NCI-H1092 (cell line): Measurements from ENCODE around the gene LILRA5.
"Not testable (repeated sequence)": the region's sequence is repeated elsewhere in the genome, so short reads cannot be mapped to it uniquely, and the experiment has no call there.

Experiments used
- DNase-seq: peaks from one replicate; lab custom pipeline; 2025; lab: John Stamatoyannopoulos, UW

The LILRA5 gene

GRCh38 chr19:54302257-54302656 lies 10.7 kb downstream of the LILRA5 start:
- no peak for DNase-seq

- DNase-seq = no peak
Measured at GRCh38 chr19:54299515-54299914, 13.5 kb downstream of the LILRA5 start.

DNA sequence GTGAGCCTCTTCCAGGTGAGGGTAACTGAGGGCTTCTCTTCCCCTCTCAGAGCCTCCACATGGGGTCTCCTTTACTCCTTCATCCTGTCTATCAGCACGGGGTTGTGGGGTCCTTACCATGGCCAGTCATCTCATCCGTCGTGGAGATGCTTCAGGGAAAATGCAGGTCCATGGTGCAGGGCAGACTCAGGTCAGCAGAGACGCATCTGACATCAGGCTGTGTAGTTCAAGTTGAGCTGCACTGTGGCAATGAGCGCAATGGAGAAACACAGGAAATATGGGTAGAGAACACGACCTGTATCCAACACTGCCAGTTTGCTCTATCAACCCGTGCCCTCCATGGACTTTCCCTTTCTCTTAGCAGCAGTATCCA lies 13.9 kb downstream of the LILRA5 start:
- no peak for DNase-seq

DNA sequence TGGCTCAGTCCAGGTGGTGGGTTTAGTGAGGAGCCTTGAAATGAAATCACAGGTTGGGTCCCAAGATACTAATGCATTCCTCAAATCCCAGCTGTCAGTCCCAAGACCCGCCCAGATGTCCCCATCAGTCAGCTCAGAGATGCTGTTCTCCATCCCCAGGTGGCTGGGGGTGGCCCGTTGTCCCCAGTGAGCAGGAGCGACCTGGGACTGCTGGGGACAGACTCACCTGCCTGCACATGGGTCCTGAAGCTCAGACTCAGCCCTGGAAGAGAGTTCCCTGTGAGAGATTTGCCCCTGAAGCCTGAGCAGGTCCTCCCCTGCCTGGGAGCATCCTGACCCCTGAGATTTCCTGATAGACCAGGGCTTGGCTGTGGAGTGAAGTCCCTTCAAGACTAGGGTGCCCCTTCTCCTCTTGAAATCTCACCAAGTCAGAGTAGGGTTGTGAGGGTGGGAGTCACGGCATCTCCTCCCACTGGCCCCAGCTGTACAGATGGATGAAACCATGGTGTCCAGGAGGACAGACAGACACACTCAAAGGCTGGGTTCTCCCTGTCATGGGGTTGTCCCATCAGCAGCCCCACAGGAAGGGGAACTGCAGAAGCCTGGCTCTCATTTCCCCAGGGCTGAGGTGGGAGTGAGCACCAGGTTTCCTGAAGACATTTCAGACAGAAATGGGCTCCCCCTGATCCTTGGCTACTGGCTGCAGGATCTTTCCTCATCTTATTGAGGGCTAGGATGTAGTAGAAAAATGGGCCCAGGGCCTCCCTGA lies 14.4 kb downstream of the LILRA5 start:
- DNase-seq = no peak

DNA sequence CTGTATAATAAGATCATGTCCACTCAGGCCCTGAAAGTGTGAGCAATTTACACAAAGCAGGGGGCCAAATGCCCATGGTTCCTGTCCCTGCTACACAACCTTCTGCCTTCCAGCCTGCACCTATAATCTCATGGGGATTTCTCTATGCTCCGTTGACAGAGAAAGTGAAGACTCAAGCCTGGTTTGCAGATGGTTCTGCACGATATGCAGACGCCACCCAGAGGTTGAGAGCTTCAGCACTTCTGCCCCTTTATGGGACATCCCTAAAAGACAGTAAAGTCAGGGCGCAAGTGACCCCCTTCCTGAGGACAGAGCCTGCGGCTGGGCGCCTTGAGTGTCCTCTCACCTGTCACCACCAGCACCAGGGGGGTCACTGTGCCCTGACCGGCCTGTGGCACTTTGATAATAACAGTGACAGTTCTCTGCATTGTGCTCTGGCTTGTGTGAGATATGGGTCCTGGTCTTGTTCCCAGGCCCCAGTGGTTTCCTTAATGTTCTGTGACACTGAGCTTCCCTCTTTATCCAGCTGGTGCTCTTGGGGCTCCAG lies 15.1 kb downstream of the LILRA5 start:
- DNase-seq = no peak

DNA sequence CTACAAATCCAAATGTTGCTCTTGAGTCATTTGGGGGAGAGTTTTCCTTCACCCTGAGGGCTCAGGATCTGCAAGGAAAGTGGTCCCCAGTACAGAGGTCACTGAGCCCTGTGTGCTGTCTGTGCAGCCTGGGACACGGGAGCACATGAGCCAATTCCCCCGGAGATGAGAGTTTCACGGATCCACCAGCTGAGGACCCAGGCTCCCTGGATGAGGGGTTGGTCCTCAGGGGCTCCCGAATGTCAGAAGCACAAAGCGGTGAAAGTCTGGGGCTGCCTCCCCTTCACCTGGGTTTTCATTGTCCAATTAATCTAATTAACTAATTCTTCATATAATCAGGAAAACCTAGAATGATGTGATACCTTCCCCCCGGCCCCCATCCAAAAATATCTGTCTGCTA lies 18.4 kb downstream of the LILRA5 start:
- DNase-seq = no peak

DNA sequence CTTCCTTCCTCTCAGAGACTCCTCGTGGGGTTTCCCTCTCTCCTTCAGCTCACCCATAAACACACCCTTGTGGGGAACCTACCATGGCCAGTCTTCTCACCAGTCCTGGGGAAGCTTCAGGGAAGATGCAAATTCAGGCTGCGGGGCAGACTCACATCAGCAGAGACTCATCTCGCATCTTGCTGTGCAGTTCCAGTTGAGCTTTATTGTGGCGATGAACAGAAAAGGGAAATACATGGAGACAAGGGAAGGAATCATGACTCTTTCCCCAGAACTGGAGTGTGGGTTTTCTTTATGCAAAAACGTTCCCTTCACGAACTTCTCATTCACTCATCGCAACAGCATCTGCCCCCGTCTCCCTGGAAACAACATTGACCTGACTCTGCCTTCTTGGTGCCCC lies 23.8 kb downstream of the LILRA5 start:
- not testable (repeated sequence) for DNase-seq

DNA sequence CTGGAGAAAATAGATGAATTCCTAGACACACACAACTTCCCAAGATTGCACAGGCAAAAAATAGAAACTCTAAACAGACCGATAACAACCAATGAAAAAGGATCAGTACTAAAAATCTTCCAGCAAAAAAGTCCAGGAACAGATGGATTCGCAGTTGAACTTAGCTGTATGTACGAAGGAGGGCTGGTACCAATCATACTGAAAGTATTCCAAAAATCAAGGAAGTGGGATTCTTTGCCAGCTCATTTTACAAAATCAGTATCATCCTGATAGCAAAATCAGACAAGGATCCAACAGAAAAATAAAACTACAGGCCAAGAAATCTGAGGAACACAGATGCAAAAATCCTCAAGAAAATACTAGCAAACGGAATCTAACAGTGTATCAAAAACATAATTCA lies 25.5 kb downstream of the LILRA5 start:
- DNase-seq = no peak

DNA sequence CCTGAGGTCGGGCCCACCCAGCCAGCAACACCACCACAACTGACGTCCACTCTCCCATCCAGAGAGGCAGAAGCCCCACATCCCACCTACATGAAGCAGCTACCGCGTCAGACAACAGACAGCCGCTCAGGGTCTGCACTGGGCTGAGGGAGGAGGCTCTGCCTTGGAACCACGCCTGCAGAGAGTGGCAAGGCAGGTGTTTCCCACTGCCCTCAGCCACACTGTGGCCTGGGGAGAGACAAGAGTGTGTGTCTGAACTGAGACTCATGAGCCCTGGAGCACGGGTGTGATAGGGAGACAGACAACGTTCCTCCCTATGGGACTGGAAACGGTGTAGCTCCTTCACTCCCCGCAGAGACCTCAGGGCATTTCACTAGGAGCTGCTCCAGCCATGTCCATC lies 26.7 kb downstream of the LILRA5 start:
- DNase-seq = not testable (repeated sequence)

DNA sequence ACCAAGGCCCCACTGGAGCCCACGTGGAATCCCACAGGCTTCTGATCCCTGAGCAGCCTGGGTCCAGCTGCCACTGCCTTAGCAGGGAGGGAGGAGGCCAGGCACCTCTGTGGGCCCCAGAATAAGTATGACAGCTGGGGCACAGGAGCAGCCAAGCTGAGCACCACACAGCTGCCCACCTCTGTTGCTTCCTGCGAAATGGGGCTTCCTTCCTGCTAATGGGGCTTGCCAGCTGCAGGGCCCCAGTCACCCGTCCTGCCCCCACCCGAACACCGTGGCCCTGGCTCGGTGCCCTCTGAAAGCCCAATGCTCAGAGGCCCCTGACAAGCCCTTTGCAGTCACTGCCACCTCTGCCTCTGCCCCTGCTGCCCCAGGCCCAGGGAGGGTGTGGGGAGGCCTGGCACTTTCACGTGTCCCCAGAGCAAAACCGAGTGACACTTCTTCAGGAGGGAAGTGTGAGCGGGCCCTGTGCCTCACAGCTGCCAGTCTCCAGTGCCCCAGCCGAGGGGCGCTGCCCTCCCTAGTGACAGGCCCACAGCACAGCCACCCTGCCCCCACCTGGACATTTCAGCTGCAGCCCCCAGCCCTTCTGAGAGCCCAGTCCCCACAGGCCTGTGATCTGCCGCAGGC lies 27.4 kb downstream of the LILRA5 start:
- DNase-seq = not testable (repeated sequence)

DNA sequence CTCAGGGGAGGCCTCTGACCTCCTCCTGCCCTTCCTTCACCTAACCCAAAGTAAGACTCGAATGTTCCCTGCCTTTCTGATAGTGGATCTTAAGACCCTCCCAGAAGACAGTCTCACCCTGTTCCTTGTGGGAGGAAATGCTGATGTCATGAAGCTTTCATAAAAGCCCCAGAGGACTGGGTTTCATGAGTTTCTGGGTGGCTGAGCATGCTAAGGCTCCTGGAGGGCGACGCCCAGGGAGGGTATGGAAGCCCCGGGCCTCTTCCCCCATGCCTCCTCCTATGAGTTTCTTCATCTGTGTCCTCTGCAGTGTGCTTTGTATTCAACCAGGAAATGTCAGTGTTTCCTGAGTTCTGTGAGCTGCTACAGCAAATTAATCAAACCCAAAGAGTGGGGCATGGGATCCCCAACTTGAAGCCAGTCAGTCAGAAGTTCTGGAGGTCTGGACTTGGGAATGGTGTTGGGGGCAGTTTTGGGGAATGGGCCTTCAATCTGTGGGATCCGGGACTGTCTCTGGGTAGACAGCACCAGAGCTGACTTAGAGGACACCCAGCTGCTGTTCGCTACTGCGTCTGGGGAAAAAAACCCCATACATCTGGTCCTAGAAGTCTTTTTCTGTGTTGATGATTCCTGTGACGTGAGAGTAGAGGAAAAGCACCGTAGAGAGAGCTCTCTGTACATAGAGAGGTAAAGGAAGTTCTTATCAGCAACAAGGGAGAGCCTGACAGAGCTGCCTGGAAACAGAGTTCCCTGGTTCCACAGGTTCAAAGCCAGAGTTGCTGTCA lies 30.1 kb downstream of the LILRA5 start:
- no peak for DNase-seq

DNA sequence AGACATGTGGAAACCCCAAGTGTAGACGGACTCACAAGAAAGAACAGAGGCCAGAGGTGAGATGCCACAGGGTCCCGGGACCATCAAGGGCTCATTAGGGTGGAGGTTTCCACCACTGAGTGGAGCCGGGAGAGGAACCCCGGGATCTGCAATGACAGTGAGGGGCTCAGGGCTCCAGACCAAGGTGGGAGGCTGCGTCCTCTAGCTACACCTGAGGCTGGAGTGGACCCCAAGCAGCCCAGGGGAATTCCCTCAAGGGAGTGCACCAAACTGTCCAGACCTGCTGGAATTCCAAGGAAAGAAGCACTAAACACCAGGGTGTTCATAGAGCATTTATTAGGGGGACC lies 31.3 kb downstream of the LILRA5 start:
- not testable (repeated sequence) for DNase-seq

DNA sequence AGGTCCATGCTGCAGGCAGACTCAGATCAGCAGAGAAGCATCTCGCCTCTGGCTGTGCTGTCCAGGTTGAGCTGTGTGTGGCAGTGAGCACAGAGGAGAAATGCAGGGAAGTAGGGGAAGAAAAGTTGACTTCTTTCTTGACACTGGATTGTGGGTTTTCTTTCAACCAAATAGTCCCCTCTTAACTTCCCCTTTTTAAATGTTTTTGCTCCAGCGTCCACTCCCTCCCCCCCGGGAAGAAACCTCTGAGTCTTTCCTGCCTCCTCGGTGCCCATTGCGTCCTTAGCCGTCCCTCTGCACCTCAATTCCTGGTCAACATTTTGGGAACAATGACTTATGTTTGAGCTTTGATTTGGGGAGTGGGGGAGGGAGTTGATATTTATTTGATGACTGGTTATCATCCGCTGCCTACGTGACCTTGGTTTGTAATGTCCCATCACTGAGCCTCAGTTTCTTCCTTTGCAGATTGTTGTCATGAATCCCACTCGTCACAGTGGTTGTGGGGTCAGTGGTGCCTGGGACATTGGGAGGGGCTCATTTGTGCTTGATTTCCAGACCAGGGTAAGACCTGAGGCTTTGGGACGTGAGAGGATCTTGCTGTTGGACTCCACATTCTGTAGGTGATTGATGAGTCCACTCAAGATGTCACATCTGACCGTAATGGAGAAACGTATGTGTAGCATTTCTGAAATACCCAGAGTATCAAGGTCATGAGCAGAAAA lies 31.8 kb downstream of the LILRA5 start, which contains the start of gene LILRB2:
TSS of gene LILRB2 (minus strand) at position 104 of the 722 bp plus-strand sequence. CDS start 614 bp downstream, outside the sequence.
- no peak for DNase-seq

DNA sequence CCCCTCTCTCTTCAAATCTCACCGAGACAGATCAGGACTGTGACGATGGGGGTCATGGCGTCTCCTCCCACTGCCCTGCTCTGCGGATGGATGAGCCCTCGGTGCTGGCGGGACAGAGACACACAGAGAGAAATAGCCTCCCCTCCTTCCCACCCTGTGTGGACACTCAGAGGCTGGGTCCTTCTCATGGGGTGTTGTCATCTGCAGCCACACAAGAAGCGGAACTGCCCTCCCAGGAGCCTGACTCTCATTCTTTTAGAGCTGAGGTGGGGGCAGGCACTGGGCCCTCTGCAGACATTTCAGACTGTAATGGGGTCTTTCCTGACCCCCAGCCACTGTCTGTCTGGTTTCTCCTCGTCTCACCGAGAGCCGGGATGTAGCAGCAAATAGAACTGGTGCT lies 32.5 kb downstream of the LILRA5 start:
- not testable (repeated sequence) for DNase-seq

DNA sequence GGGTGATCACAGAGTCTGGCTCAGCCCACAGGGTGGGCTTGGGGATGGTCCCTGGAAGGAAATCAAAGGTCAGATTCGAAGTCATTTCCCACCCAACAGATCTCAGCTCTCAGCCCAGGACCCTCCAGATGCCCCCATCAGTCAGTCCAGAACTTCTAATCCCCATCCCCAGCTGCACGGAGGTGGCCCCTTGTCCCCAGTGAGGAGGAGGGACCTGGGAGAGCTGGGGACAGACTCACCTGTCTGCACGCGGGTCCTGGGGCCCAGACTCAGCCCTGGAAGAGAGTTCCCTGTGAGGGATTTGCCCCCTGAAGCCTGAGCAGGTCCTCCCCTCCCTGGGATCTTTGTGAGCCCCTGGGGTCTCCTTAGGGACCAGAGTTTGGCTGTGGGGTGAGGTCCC lies 32.9 kb downstream of the LILRA5 start:
- DNase-seq = not testable (repeated sequence)

DNA sequence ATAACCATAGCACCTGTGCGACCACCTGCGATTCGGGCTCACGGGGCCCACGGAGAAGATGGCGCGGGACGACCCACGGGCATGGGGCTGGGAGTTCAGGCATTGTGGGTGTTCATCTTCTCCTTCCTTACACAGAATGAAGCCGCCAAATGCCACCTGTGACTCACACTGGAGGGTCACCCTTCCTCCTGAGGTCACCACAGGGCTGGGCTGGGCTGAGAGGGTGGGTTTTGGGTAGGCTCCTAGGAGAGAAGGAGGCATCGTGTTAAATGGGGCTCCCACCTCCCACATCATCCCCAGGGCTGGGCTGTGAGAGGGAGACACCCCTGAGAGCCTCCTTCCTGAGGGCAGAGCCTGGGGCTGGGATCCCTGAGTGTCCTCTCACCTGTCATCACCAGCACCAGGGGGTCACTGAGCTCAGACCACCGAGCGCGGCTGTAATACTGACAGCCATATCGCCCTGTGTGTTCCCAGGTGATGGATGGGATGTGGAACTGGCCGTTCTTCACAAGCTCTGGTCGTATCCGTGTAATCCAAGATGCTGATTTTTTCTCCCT lies 33.5 kb downstream of the LILRA5 start:
- no peak for DNase-seq

GRCh38 chr19:54278571-54279195 lies 34.3 kb downstream of the LILRA5 start:
- DNase-seq = not testable (repeated sequence)

DNA sequence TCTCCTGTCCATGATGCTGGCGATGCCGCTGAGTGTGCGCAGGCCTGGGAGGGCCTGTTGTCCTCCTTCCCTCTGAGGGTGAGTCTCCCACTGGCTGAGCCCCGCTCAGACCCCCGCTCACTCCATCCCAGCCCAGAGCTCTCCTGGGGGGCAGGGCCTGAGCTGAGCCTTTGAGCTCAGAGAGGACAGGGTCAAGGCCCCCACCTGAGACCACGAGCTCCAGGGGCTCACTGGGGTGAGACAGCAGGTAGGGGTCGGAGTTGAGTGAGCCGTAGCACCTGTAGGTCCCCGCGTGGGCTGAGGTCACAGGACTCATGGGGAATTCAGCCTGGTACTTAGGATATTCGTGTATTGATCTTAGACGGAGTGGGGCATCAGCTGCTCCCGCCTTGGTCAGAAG lies 34.9 kb downstream of the LILRA5 start:
- DNase-seq = not testable (repeated sequence)

DNA sequence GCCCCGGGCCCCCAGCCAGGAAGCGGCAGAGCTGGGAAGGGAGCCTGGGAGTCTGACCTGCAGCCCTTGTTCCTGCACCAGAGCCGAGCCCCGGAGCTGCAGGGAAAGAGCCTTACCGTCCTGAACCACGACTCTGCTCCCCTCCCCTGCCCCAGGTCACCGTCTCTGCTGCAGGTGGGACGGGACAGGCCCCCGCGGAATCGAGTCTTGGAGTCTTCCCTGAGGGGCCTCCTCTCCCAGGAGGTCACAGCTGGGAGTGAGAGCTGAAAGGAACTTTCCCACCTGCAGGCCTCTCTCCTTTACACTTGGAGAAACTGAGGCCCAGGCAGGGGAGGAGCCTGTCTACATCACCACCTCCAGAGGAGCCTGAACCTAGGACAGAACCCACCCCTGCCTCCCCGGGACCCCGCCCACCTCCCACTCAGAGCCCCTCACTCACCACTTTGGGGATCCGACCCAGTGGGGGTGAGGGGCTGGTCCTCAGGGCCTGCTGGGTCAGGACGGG lies 35.8 kb downstream of the LILRA5 start:
- not testable (repeated sequence) for DNase-seq

DNA sequence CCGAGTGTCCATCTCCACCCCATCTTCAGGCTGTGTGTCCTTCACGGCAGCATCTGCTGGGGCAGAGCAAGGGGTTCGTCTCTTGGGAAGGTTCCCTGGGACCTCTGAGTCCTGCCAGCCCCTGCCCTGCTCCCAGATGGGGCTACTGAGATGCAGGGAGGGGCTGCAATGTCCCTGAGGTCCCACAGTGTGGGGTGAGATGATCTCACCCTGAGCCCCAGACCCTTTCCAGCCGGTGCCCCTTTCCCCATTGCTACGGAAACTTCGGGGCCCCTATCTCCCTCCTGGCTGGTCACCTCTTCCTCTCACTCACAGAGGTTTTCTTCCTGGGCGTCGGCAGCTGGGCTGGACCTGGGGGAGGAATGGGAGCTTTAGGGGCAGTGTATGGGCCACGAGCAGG lies 37.0 kb downstream of the LILRA5 start:
- no peak for DNase-seq

DNA sequence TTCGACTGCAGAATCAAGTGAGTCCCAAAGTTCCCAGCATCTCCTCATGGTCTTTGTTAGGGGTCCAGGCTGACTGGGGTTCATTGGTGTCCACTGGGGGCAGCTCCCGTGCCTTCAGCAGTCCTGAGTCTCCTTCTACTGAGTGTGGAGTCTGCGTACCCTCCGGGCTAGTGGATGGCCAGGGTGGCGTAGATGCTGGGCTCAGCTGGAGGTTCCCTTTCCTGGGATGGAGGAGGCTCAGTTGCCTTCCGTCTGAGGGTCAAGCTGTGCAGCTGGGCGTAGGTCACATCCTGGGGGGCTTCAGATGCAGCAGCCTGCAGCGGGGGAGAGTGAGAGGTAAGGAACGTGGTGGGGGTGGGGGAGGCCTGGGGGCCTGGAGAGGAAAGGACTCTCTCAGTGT lies 38.5 kb downstream of the LILRA5 start:
- not testable (repeated sequence) for DNase-seq
